ENCODE measurements around the gene USP40. TPM values are rescaled to one million over a fixed set of nuclear protein-coding genes. Genes with fewer than 3 reads are reported as not detected.

Gene USP40
- total and polyA plus RNA-seq, 3 donors from 2014 or later: 42.0 to 87.3 (median 70.2) TPM

GRCh38 chr2:233603520-233603919, 36.9 kb upstream of the USP40 start:
- DNase-seq: no peak
- 78 to 86% methylated on average over 4 of the region's 4 CpGs for WGBS, 2 donors

GRCh38 chr2:233602076-233602475, 35.5 kb upstream of the USP40 start:
- no peak overlapping the region for H3K4me3 ChIP-seq
- no peaks in the 10 kb centered on the region for H3K27me3 ChIP-seq
- no peaks in the 10 kb centered on the region for H3K9me3 ChIP-seq
- intact Hi-C loops (cut with DNase I; ENCODE audit: low total_unique reads): no loop called here
- TF ChIP-seq CTCF (IDR thresholded peaks at IDR 0.05): no peak
- no peak for TF ChIP-seq POLR2A (IDR thresholded peaks at IDR 0.05)
- DNase-seq: no peak
- H3K36me3 ChIP-seq (ENCODE audit: low read depth, missing control alignments): no peaks in the 10 kb centered on the region
- H3K4me1 ChIP-seq: no peaks in the 10 kb centered on the region
- 75 to 95% methylated on average over 1 of the region's 1 CpG for WGBS, 2 donors
- no peak overlapping the region for H3K27ac ChIP-seq

More at GRCh38 chr2:233603520-233603919, 36.9 kb upstream of the USP40 start:
- no peak overlapping the region for H3K4me3 ChIP-seq
- no peaks in the 10 kb centered on the region for H3K36me3 ChIP-seq (ENCODE audit: low read depth, missing control alignments)
- H3K27ac ChIP-seq: no peak overlapping the region
- no peak for TF ChIP-seq POLR2A (IDR thresholded peaks at IDR 0.05)
- no peak for TF ChIP-seq CTCF (IDR thresholded peaks at IDR 0.05)
- H3K27me3 ChIP-seq: no peaks in the 10 kb centered on the region
- H3K4me1 ChIP-seq: no peaks in the 10 kb centered on the region
- intact Hi-C loops (cut with DNase I; ENCODE audit: low total_unique reads): no loop called here
- H3K9me3 ChIP-seq: no peaks in the 10 kb centered on the region

GRCh38 chr2:233600386-233600785, 33.8 kb upstream of the USP40 start:
- TF ChIP-seq POLR2A (IDR thresholded peaks at IDR 0.05): no peak
- no peak for TF ChIP-seq CTCF (IDR thresholded peaks at IDR 0.05)
- 81 to 94% methylated on average over 2 of the region's 2 CpGs for WGBS, 2 donors
- no peaks in the 10 kb centered on the region for H3K4me1 ChIP-seq
- H3K9me3 ChIP-seq: no peaks in the 10 kb centered on the region
- no peak overlapping the region for H3K4me3 ChIP-seq
- no peaks in the 10 kb centered on the region for H3K27me3 ChIP-seq
- intact Hi-C loops (cut with DNase I; ENCODE audit: low total_unique reads): no loop called here
- H3K27ac ChIP-seq: no peak overlapping the region
- DNase-seq: no peak
- no peaks in the 10 kb centered on the region for H3K36me3 ChIP-seq (ENCODE audit: low read depth, missing control alignments)

DNA sequence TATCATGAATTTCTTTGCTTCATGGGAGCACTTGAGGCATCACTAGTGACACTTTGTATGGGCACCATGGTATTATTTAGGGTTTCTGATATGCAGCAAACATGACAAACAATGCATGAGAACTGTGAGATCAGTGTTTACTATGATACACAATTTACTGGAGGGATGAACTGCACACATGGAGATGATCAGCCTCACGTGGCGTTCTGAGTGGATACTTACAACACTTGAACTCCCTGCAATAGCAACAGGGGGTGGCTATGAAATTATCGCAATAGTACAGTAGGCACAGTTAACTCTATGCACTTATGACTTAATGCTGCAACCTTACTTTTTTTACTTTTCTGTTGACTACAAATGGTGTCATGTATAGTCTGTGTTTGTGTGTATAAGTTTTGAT, 32.4 kb upstream of the USP40 start:
- Histone ChIP-seq H3K4me3 (no peak overlapping the region), H3K27ac (no peak overlapping the region), H3K36me3 (ENCODE audit: low read depth, missing control alignments) (no peaks in the 10 kb centered on the region), H3K9me3 (no peaks in the 10 kb centered on the region), H3K4me1 (no peaks in the 10 kb centered on the region), H3K27me3 (no peaks in the 10 kb centered on the region)
- WGBS, 2 donors: 85 to 90% methylated on average over 3 of the region's 3 CpGs
- TF ChIP-seq CTCF (IDR thresholded peaks at IDR 0.05) (no peak), POLR2A (IDR thresholded peaks at IDR 0.05) (no peak)
- intact Hi-C loops (cut with DNase I; ENCODE audit: low total_unique reads): no loop called here
- DNase-seq: no peak

- Histone ChIP-seq H3K4me1 (no peaks in the 10 kb centered on the region), H3K9me3 (no peaks in the 10 kb centered on the region), H3K27me3 (no peaks in the 10 kb centered on the region), H3K27ac (no peak overlapping the region), H3K36me3 (ENCODE audit: low read depth, missing control alignments) (no peaks in the 10 kb centered on the region), H3K4me3 (no peak overlapping the region)
- intact Hi-C loops (cut with DNase I; ENCODE audit: low total_unique reads): no loop called here
- DNase-seq: no peak
- WGBS, 2 donors: 71 to 97% methylated on average over 1 of the region's 1 CpG
- TF ChIP-seq CTCF (IDR thresholded peaks at IDR 0.05) (no peak), POLR2A (IDR thresholded peaks at IDR 0.05) (no peak)
These were observed 30.9 kb upstream of the USP40 start for GRCh38 chr2:233597522-233597921.

All from testis (tissue), 3 donors.